ENCODE results near the gene GNAQ. TPM values are rescaled to one million over a fixed set of nuclear protein-coding genes. Genes with fewer than 3 reads are reported as not detected.

The GNAQ gene
- total RNA-seq, 1 donor from 2014 or later, result 21.3 TPM

- FAIRE-seq, result no peak
- DNase-seq (ENCODE audit: low read depth), result no peak
- TF ChIP-seq, protein P1, sequence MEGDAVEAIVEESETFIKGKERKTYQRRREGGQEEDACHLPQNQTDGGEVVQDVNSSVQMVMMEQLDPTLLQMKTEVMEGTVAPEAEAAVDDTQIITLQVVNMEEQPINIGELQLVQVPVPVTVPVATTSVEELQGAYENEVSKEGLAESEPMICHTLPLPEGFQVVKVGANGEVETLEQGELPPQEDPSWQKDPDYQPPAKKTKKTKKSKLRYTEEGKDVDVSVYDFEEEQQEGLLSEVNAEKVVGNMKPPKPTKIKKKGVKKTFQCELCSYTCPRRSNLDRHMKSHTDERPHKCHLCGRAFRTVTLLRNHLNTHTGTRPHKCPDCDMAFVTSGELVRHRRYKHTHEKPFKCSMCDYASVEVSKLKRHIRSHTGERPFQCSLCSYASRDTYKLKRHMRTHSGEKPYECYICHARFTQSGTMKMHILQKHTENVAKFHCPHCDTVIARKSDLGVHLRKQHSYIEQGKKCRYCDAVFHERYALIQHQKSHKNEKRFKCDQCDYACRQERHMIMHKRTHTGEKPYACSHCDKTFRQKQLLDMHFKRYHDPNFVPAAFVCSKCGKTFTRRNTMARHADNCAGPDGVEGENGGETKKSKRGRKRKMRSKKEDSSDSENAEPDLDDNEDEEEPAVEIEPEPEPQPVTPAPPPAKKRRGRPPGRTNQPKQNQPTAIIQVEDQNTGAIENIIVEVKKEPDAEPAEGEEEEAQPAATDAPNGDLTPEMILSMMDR (IDR thresholded peaks at IDR 0.05; ENCODE audit: insufficient read depth, low read length, severe bottlenecking), result no peak
- Histone ChIP-seq H3K4me3 (ENCODE audit: low read depth, low read length) (no peak overlapping the region), H3K27me3 (ENCODE audit: control insufficient read depth, insufficient read depth, low read length) (no peaks in the 10 kb centered on the region), H3K36me3 (ENCODE audit: control insufficient read depth, insufficient read depth, low read length) (no peaks in the 10 kb centered on the region)
These were observed 230.6 kb downstream of the GNAQ start for GRCh38 chr9:77800924-77801551.

DNA sequence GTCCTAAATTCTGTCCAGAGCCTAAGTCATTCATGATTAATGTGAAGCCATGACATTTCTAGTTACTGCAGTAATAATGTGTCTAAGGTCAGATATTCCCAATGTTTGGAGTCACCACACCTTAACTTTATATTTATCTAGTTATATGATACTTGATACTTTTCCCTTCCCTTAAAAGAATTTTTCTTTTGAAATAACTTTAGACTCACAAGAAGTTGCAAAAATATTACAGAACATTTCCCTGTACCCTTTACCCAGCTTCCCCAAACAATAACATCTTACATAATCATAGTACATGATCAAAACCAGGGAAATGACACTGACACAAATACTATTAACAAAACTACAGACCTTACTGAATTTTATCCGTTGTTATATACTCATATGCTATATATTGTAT is 233.5 kb downstream of the GNAQ start:
- no peaks in the 10 kb centered on the region for H3K36me3 ChIP-seq (ENCODE audit: control insufficient read depth, insufficient read depth, low read length)
- H3K27me3 ChIP-seq (ENCODE audit: control insufficient read depth, insufficient read depth, low read length), result no peaks in the 10 kb centered on the region
- FAIRE-seq (no peak), DNase-seq (ENCODE audit: low read depth) (no peak)
- TF ChIP-seq, protein P1 (IDR thresholded peaks at IDR 0.05; ENCODE audit: insufficient read depth, low read length, severe bottlenecking), result no peak
- H3K4me3 ChIP-seq (ENCODE audit: low read depth, low read length), result no peak overlapping the region

GRCh38 chr9:77794985-77795384 is 236.6 kb downstream of the GNAQ start:
- TF ChIP-seq, protein P1 (IDR thresholded peaks at IDR 0.05; ENCODE audit: insufficient read depth, low read length, severe bottlenecking), result no peak
- FAIRE-seq, result no peak
- no peaks in the 10 kb centered on the region for H3K36me3 ChIP-seq (ENCODE audit: control insufficient read depth, insufficient read depth, low read length)

GRCh38 chr9:77793849-77794248 is 237.8 kb downstream of the GNAQ start:
- no peak overlapping the region for H3K4me3 ChIP-seq (ENCODE audit: low read depth, low read length)
- peaks cover under 1% of the 10 kb centered on the region for H3K36me3 ChIP-seq (ENCODE audit: control insufficient read depth, insufficient read depth, low read length)
- TF ChIP-seq, protein P1 (IDR thresholded peaks at IDR 0.05; ENCODE audit: insufficient read depth, low read length, severe bottlenecking), result peak; percentile 17
- no peaks in the 10 kb centered on the region for H3K27me3 ChIP-seq (ENCODE audit: control insufficient read depth, insufficient read depth, low read length)
- FAIRE-seq (peak; percentile 23), DNase-seq (ENCODE audit: low read depth) (peak; percentile 70)

More at GRCh38 chr9:77794985-77795384, 236.6 kb downstream of the GNAQ start:
- Histone ChIP-seq H3K4me3 (ENCODE audit: low read depth, low read length) (no peak overlapping the region), H3K27me3 (ENCODE audit: control insufficient read depth, insufficient read depth, low read length) (no peaks in the 10 kb centered on the region)
- no peak for DNase-seq (ENCODE audit: low read depth)

- H3K36me3 ChIP-seq (ENCODE audit: control insufficient read depth, insufficient read depth, low read length), result peaks cover 1% of the 10 kb centered on the region
- TF ChIP-seq, protein P1 (IDR thresholded peaks at IDR 0.05; ENCODE audit: insufficient read depth, low read length, severe bottlenecking), result no peak
- FAIRE-seq, result no peak
- no peak for DNase-seq (ENCODE audit: low read depth)
- no peaks in the 10 kb centered on the region for H3K27me3 ChIP-seq (ENCODE audit: control insufficient read depth, insufficient read depth, low read length)
- no peak overlapping the region for H3K4me3 ChIP-seq (ENCODE audit: low read depth, low read length)
These were observed 241.7 kb downstream of the GNAQ start for GRCh38 chr9:77789891-77790290.

GRCh38 chr9:77785341-77785740 is 246.3 kb downstream of the GNAQ start:
- TF ChIP-seq, protein P1 (IDR thresholded peaks at IDR 0.05; ENCODE audit: insufficient read depth, low read length, severe bottlenecking), result no peak
- Histone ChIP-seq H3K27me3 (ENCODE audit: control insufficient read depth, insufficient read depth, low read length) (no peaks in the 10 kb centered on the region), H3K36me3 (ENCODE audit: control insufficient read depth, insufficient read depth, low read length) (peaks cover 1% of the 10 kb centered on the region), H3K4me3 (ENCODE audit: low read depth, low read length) (no peak overlapping the region)
- FAIRE-seq, result no peak
- DNase-seq (ENCODE audit: low read depth), result no peak

All from bronchial epithelial cell (primary cell).